Neutrophil (primary cell): ENCODE results near the gene CD276.
"Not testable (repeated sequence)": the region's sequence is repeated elsewhere in the genome, so short reads cannot be mapped to it uniquely, and the experiment has no call there.

ENCODE experiments used
- H3K27ac ChIP-seq: fragments of 200-600 bp; sonication (generic); 2 replicates; pipeline ENCODE4 v1.5.1; 2016; ENCODE audit warnings: mild to moderate bottlenecking, moderate library complexity
- H3K27me3 ChIP-seq: fragments of 200-600 bp; sonication (generic); 2 replicates; pipeline ENCODE4 v1.6.0; 2016; ENCODE audit warnings: mild to moderate bottlenecking
- H3K36me3 ChIP-seq: fragments of 200-600 bp; sonication (generic); 2 replicates; pipeline ENCODE4 v1.5.1; 2017
- H3K4me1 ChIP-seq, 2 experiments: fragments of 200-600 bp in 1 of 2; sonication (generic) in 1 of 2; 1 replicate in 1 of 2; 2 replicates in 1 of 2; pipeline versions ENCODE4 v1.5.1 to v1.6.1; 2013 to 2016; ENCODE audit warnings: low read depth in 1 of 2, low read length in 1 of 2, mild to moderate bottlenecking in 1 of 2, moderate library complexity in 1 of 2; ENCODE audit not compliant: control insufficient read depth in 1 of 2, insufficient read depth in 1 of 2
- H3K4me3 ChIP-seq, 2 experiments: fragments of 200-600 bp in 1 of 2; sonication (generic) in 1 of 2; 1 replicate in 1 of 2; 2 replicates in 1 of 2; pipeline ENCODE4 v1.5.1; 2013 to 2016; ENCODE audit warnings: low read depth in 1 of 2, low read length in 1 of 2, mild to moderate bottlenecking in 1 of 2, moderate library complexity in 1 of 2
- H3K9me3 ChIP-seq: fragments of 200-600 bp; sonication (generic); 2 replicates; pipeline ENCODE4 v1.5.1; 2016
- TF ChIP-seq, protein P1 (sequence below): fragments of 200-600 bp; sonication (generic); IDR thresholded peaks from 2 replicates; pipeline ENCODE4 v1.5.1; 2016; ENCODE audit warnings: antibody characterized with exemption

Gene CD276

DNA sequence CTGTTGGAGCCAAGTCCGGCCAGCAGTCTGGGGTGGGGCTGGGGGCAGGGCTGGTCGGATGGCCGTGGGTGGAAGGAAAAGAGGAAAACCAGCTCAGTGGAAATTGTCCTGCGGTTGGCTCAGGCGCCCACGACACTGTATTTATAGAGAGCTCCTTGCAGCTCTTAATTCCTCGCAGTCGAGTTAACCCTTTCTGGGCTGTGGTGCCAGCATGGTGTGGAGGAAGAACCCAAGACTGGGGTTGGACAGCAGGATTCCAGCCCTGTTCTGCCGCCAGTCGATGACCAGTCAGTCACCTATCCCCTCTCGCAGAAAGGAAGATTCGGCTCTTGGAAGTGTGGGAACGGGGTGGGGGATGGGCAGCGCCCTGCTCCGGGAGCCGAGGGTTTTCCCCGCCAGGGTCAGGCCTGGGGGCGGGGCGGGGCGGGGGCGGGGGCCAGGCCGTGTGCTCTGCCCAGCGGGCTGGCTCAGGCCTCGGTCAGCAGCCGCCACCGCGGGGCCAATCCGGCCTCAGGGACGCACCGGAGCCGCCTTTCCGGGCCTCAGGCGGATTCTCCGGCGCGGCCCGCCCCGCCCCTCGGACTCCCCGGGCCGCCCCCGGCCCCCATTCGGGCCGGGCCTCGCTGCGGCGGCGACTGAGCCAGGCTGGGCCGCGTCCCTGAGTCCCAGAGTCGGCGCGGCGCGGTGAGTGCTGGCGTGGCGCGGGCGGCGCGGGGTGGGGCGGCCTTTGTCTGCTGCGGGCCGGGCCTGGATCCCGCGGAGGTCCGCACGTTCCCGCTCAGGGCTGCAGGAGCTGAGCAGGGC lies at the start of gene CD276:
Gene CD276, plus strand, starts transcription at position 607 of the 804 bp plus-strand sequence. CDS start 15,257 bp downstream, outside the sequence.
- H3K36me3 ChIP-seq, result no peaks in the 10 kb centered on the region
- H3K9me3 ChIP-seq, result no peaks in the 10 kb centered on the region
- no peak within 1 kb of the TSS for H3K4me3 ChIP-seq
- TF ChIP-seq, protein P1, sequence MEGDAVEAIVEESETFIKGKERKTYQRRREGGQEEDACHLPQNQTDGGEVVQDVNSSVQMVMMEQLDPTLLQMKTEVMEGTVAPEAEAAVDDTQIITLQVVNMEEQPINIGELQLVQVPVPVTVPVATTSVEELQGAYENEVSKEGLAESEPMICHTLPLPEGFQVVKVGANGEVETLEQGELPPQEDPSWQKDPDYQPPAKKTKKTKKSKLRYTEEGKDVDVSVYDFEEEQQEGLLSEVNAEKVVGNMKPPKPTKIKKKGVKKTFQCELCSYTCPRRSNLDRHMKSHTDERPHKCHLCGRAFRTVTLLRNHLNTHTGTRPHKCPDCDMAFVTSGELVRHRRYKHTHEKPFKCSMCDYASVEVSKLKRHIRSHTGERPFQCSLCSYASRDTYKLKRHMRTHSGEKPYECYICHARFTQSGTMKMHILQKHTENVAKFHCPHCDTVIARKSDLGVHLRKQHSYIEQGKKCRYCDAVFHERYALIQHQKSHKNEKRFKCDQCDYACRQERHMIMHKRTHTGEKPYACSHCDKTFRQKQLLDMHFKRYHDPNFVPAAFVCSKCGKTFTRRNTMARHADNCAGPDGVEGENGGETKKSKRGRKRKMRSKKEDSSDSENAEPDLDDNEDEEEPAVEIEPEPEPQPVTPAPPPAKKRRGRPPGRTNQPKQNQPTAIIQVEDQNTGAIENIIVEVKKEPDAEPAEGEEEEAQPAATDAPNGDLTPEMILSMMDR, result no peak
- peaks cover 98% of the 10 kb centered on the region for H3K27me3 ChIP-seq
- H3K27ac ChIP-seq, result no peak within 1 kb of the TSS
- peaks cover 0 to 9% of the 10 kb centered on the region in 2 experiments for H3K4me1 ChIP-seq

DNA sequence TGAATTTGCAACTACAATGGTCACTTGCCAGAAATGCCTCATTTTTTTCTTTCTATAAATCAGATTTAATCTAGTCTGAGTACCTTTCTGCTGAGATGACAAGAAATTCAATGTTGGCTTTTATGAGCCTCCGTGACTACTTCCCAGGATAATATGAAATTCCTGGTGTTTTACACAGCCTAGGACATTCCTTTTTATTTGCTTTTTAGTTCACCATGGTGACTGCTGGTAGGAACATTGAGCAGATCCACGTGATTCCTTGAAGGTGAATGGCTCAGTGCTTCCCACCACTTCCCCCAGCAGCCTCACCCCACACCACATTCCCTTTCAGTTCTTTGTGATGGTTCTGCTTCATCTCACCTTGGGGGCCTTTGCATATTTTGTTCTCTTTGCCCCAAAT lies 46.7 kb upstream of the CD276 start:
- H3K4me1 ChIP-seq, result peaks cover 12% of the 10 kb centered on the region in 2 experiments
- H3K4me3 ChIP-seq, result no peak overlapping the region
- no peaks in the 10 kb centered on the region for H3K9me3 ChIP-seq
- TF ChIP-seq, protein P1, result no peak
- peaks cover 29% of the 10 kb centered on the region for H3K27me3 ChIP-seq
- no peaks in the 10 kb centered on the region for H3K36me3 ChIP-seq
- H3K27ac ChIP-seq, result no peak overlapping the region

DNA sequence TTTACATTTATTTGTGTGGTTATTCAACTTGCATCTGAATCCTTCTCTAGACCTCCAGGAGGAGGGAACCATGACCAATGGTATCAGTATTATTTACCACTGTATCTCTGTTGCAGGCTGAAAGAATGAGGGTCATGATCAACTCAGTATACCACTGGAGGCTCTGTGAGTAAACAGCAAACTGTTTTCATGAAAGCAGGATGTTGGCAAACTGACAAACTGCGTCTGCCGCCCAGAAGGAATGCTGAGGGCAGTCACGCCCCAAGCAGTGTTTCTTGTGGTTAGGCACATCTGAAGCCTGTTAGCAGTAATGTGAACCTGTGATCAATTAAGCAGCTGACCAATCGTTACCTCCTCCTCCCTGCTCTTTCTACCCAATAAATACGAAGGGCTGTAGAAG lies 44.7 kb upstream of the CD276 start:
- not testable (repeated sequence) for H3K4me1 ChIP-seq, H3K27ac ChIP-seq, H3K36me3 ChIP-seq, H3K9me3 ChIP-seq, H3K4me3 ChIP-seq
- peaks cover 29% of the 10 kb centered on the region for H3K27me3 ChIP-seq

DNA sequence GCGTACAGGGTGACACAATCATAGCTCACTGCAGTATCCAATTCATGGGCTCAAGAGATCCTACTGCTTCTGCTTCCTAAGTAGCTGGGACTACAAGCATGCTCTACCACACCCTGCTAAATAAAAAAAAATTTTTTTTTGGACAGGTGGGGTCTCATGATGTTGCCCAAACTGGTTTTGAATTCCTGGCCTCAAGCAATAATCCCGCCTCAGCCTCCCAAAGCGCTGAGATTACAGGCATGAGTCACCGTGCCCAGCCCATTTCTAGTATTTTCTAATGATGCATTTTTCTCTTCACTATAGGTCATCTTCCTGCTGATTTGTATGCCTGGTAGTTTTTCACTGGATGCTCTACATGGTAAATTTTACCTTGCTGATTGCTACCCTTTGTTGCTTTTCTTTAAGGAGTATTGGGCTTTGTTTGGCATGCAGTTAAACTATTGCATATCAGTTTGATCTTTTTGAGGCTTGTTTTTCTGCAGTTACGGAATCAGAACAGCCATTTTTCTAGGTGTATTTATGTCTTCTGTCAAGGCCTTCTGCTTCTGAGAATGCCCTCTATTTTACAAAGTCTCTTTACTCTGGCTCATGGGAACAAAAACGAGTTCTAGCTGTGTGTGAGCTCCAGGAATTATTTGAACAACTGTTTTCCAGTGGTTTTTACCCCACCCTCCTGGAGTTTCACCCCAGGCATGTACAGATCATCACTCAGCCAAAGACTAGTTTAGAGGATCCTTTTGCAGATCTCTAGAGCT lies 36.7 kb upstream of the CD276 start:
- Histone ChIP-seq H3K4me1 (peaks cover 5 to 6% of the 10 kb centered on the region in 2 experiments), H3K27me3 (no peaks in the 10 kb centered on the region), H3K4me3 (no peak overlapping the region), H3K27ac (no peak overlapping the region), H3K36me3 (no peaks in the 10 kb centered on the region), H3K9me3 (no peaks in the 10 kb centered on the region)
- TF ChIP-seq, protein P1, result no peak

DNA sequence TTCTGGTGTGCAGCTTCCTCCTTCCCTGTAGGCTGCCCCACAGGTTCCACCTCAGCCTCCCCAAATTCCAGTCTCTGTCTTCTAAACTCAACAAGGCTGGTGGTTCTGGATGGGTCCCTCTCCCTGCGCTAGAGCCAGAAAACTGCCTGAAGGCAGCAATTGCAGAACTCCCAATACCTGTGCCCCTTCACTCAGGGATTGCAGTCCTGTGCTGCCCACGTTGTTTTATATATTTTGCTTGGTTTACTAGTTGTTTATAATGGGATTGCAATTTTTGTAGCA lies 36.2 kb upstream of the CD276 start:
- Histone ChIP-seq H3K27me3 (no peaks in the 10 kb centered on the region), H3K4me1 (peaks cover 5 to 6% of the 10 kb centered on the region in 2 experiments), H3K27ac (no peak overlapping the region), H3K9me3 (no peaks in the 10 kb centered on the region), H3K4me3 (no peak overlapping the region), H3K36me3 (no peaks in the 10 kb centered on the region)
- TF ChIP-seq, protein P1, result no peak
